ENCODE measurements around the gene TRIM60. TPM values are rescaled to one million over a fixed set of nuclear protein-coding genes. Genes with fewer than 3 reads are reported as not detected.
A peak's percentile ranks its signal among the peaks of the same experiment; 100 is the strongest.
"Not testable (repeated sequence)": the region's sequence is repeated elsewhere in the genome, so short reads cannot be mapped to it uniquely, and the experiment has no call there.

Gene TRIM60
- total RNA-seq (ENCODE audit: low replicate concordance), result not detected in 2 replicates
- long read RNA-seq, result 0 reads

DNA sequence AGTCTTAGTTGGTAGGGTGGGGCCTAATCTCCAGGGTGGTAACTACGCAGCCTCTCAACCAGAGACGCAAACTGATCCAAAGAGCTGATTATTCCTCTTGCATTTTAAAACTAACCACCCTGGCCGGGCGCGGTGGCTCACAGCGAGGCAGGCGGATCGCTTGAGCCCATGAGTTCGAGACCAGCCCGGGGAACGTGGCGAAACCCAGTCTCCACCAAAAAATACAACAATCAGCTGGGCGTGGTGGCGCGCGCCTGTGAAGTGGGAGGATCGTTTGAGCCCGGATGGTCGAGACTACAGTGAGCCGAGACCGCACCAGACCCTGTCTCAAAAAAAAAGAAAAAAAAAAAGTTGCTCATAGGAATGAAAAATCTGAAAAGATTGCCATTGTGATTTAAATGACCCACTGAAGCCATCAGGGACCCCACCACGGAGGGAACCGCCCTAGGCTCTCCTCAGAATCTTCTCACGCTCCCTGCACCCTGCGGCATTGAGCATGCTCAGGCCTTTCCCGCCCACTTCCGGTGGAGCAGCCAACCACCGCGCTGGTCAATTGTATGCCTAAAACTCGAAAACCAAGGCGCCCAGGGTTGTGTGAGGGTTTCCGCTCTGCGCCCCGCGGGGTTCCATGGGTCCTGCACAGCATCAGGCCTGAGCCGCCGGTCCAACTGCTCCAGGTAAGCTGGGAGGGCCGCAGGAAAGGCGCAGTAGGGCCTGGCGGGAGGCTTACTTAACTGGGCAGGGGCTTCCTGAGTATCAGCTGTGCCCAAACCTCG, at the start of gene TRIM60:
TRIM60 (plus strand) TSS at position 564 of the 776 bp plus-strand sequence. CDS start 8,074 bp downstream, outside the sequence.
- no peaks in the 10 kb centered on the region for H3K36me3 Mint-ChIP-seq
- H3K27me3 Mint-ChIP-seq, result no peaks in the 10 kb centered on the region
- no peak within 1 kb of the TSS for H3K4me3 Mint-ChIP-seq
- H3K27ac Mint-ChIP-seq, result no peak within 1 kb of the TSS
- no peaks in the 10 kb centered on the region for H3K9me3 Mint-ChIP-seq
- DNase-seq (ENCODE audit: extremely low spot score, unreplicated experiment), result no peak
- no peaks in the 10 kb centered on the region for H3K4me1 Mint-ChIP-seq (ENCODE audit: unreplicated experiment)
- TF ChIP-seq, protein P1, sequence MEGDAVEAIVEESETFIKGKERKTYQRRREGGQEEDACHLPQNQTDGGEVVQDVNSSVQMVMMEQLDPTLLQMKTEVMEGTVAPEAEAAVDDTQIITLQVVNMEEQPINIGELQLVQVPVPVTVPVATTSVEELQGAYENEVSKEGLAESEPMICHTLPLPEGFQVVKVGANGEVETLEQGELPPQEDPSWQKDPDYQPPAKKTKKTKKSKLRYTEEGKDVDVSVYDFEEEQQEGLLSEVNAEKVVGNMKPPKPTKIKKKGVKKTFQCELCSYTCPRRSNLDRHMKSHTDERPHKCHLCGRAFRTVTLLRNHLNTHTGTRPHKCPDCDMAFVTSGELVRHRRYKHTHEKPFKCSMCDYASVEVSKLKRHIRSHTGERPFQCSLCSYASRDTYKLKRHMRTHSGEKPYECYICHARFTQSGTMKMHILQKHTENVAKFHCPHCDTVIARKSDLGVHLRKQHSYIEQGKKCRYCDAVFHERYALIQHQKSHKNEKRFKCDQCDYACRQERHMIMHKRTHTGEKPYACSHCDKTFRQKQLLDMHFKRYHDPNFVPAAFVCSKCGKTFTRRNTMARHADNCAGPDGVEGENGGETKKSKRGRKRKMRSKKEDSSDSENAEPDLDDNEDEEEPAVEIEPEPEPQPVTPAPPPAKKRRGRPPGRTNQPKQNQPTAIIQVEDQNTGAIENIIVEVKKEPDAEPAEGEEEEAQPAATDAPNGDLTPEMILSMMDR (conservative IDR thresholded peaks at IDR 0.05), result no peak

DNA sequence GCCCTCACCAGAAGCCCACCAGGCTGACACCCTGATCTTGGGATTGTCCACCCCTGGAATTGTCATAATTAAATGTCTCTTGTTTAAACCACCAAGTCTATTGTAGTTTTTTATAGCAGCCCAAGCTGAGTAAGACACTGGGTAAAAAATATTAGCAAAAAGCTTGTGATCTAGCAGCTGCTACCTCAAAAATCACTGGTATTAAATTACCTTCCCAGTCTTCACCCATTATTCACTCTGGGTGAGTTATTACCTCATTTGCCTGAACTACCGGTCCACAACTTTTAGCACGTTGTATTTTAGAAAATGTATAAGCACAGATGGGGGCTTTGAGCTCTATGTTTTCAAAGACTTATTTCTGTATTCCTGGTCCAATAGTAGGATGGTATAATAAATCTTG, 42.3 kb upstream of the TRIM60 start:
- TF ChIP-seq, protein P1 (conservative IDR thresholded peaks at IDR 0.05), result no peak
- no peak for DNase-seq (ENCODE audit: extremely low spot score, unreplicated experiment)
- H3K36me3 Mint-ChIP-seq, result no peaks in the 10 kb centered on the region
- H3K4me1 Mint-ChIP-seq (ENCODE audit: unreplicated experiment), result no peaks in the 10 kb centered on the region
- H3K9me3 Mint-ChIP-seq, result no peaks in the 10 kb centered on the region
- H3K27me3 Mint-ChIP-seq, result no peaks in the 10 kb centered on the region
- H3K4me3 Mint-ChIP-seq, result no peak overlapping the region
- no peak overlapping the region for H3K27ac Mint-ChIP-seq

DNA sequence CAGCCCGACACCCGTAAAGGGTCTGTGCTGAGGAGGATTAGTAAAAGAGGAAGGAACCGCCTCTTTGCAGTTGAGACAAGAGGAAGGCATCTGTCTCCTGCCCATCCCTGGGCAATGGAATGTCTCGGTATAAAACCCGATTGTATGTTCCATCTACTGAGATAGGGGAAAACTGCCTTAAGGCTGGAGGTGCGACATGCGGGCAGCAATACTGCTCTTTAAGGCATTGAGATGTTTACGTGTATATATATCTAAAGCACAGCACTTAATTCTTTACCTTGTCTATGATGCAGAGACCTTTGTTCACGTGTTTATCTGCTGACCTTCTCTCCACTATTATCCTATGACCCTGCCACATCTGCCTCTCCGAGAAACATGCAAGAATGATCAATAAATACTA, 41.0 kb upstream of the TRIM60 start:
- not testable (repeated sequence) for H3K27me3 Mint-ChIP-seq; H3K27ac Mint-ChIP-seq; H3K4me1 Mint-ChIP-seq (ENCODE audit: unreplicated experiment); H3K4me3 Mint-ChIP-seq; DNase-seq (ENCODE audit: extremely low spot score, unreplicated experiment); H3K36me3 Mint-ChIP-seq; H3K9me3 Mint-ChIP-seq

DNA sequence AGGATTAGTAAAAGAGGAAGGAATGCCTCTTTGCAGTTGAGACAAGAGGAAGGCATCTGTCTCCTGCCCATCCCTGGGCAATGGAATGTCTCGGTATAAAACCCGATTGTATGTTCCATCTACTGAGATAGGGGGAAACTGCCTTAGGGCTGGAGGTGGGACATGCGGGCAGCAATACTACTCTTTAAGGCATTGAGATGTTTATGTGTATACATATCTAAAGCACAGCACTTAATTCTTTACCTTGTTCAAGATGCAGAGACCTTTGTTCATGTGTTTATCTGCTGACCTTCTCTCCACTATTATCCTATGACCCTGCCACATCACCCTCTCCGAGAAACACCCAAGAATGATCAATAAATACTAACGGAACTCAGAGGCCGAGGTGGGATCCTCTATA, 35.7 kb upstream of the TRIM60 start:
- H3K4me1 Mint-ChIP-seq (ENCODE audit: unreplicated experiment); H3K4me3 Mint-ChIP-seq; H3K27ac Mint-ChIP-seq; DNase-seq (ENCODE audit: extremely low spot score, unreplicated experiment); H3K9me3 Mint-ChIP-seq; H3K36me3 Mint-ChIP-seq: not testable (repeated sequence)
- peaks cover 12% of the 10 kb centered on the region for H3K27me3 Mint-ChIP-seq

DNA sequence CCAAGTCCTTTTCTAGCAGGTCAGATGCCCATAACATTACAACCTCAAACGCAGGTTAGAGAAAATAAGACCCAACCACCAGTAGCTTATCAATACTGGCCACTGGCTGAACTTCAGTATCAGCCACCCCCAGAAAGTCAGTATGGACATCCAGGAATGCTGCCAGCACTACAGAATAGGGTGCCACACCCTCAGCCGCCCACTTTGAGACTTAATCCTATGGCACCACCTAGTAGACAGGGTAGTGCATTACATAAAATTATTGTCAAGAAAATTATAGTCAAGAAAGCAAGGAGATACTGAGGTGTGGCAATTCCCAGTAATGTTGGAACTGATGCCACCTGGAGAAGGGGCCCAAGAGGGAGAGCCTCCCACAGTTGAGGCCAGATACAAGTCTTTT, 34.5 kb upstream of the TRIM60 start:
- Mint-ChIP-seq H3K27me3 (peaks cover 12% of the 10 kb centered on the region), H3K4me1 (ENCODE audit: unreplicated experiment) (peaks cover 3% of the 10 kb centered on the region), H3K27ac (no peak overlapping the region), H3K9me3 (no peaks in the 10 kb centered on the region), H3K36me3 (no peaks in the 10 kb centered on the region), H3K4me3 (no peak overlapping the region)
- no peak for DNase-seq (ENCODE audit: extremely low spot score, unreplicated experiment)
- TF ChIP-seq, protein P1 (conservative IDR thresholded peaks at IDR 0.05), result peak; percentile 17

DNA sequence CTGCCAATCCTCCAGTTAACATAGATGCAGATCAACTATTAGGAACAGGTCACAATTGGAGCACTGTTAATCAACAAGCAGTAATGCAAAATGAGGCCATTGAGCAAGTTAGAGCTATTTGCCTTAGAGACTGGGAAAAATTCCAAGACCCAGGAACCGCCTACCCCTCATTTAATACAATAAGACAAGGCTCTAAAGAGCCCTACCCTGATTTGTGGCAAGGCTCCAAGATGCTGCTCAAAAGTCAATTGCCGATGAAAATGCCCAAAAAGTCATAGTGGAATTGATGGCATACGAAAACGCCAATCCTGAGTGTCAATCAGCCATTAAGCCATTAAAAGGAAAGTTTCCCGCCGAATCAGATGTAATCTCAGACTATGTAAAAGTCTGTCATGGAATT, 33.9 kb upstream of the TRIM60 start:
- H3K4me3 Mint-ChIP-seq, result no peak overlapping the region
- peaks cover 12% of the 10 kb centered on the region for H3K27me3 Mint-ChIP-seq
- H3K4me1 Mint-ChIP-seq (ENCODE audit: unreplicated experiment), result peaks cover 3% of the 10 kb centered on the region
- H3K36me3 Mint-ChIP-seq, result no peaks in the 10 kb centered on the region
- no peak for DNase-seq (ENCODE audit: extremely low spot score, unreplicated experiment)
- TF ChIP-seq, protein P1 (conservative IDR thresholded peaks at IDR 0.05), result no peak
- no peaks in the 10 kb centered on the region for H3K9me3 Mint-ChIP-seq
- H3K27ac Mint-ChIP-seq, result no peak overlapping the region

DNA sequence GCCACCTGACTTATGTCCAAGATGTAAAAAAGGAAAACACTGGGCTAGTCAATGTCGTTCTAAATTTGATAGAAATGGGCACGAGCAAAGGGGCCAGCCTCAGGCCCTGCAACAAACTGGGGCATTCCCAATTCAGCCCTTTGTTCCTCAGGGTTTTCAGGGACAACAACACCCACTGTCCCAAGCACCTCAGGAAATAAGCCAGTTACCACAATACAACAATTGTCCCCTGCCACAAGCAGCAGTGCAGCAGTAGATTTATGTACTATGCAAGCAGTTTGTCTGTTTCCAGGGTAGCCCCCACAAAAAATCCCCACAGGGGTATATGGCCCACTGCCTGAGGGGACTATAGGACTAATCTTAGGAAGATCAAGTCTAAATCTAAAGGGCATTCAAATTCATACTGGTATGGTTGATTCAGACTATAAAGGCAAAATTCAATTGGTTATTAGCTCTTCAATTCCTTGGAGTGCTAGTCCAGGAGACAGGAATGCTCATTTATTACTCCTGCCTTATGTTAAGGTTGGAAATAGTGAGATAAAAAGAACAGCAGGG, 33.2 kb upstream of the TRIM60 start:
- H3K4me1 Mint-ChIP-seq (ENCODE audit: unreplicated experiment); H3K36me3 Mint-ChIP-seq: not testable (repeated sequence)

DNA sequence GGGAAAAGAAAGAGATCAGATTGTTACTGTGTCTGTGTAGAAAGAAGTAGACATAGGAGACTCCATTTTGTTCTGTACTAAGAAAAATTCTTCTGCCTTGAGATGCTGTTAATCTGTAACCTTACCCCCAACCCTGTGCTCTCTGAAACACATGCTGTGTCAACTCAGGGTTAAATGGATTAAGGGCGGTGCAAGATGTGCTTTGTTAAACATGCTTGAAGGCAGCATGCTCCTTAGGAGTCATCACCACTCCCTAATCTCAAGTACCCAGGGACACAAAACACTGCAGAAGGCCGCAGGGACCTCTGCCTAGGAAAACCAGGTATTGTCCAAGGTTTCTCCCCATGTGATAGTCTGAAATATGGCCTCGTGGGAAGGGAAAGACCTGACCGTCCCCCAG, 29.8 kb upstream of the TRIM60 start:
- H3K4me1 Mint-ChIP-seq (ENCODE audit: unreplicated experiment); H3K4me3 Mint-ChIP-seq; H3K9me3 Mint-ChIP-seq; H3K36me3 Mint-ChIP-seq; H3K27ac Mint-ChIP-seq; DNase-seq (ENCODE audit: extremely low spot score, unreplicated experiment): not testable (repeated sequence)
- H3K27me3 Mint-ChIP-seq, result peaks cover 12% of the 10 kb centered on the region

More for the DNA sequence above, 33.2 kb upstream of the TRIM60 start:
- not testable (repeated sequence) for H3K27ac Mint-ChIP-seq; DNase-seq (ENCODE audit: extremely low spot score, unreplicated experiment); H3K4me3 Mint-ChIP-seq; H3K9me3 Mint-ChIP-seq
- H3K27me3 Mint-ChIP-seq, result peaks cover 12% of the 10 kb centered on the region

All from type B pancreatic cell (in vitro differentiated cells).